ENCODE data around the gene JPT2. TPM values are rescaled to one million over a fixed set of nuclear protein-coding genes. Genes with fewer than 3 reads are reported as not detected.

Gene JPT2
- total RNA-seq, 1 experiment from 2014 or later: 200 TPM

- peak; percentile 31 for DNase-seq (ENCODE audit: low spot score)
- H3K27ac ChIP-seq (ENCODE audit: low read depth, low read length, poor library complexity, severe bottlenecking): peak overlapping the region; percentile 90
- ChIA-PET POLR2A (ENCODE audit: low non-redundant PET) (interaction anchor here (0.7 to 1.0 kb wide), 2 partner anchors 14 to 29 kb away, joined by 3 read pairs; no protein-coding TSS in a partner anchor), CTCF (interaction anchor here (1.4 kb wide), 1 partner anchor 27 kb away, joined by 6 read pairs; the partner anchor contains the start of gene MAPK8IP3)
- intact Hi-C loops (cut with micrococcal nuclease; ENCODE audit: unreplicated experiment): no loop called here
- peaks cover 19% of the 10 kb centered on the region for H3K36me3 ChIP-seq (ENCODE audit: insufficient read depth, low read length, poor library complexity, severe bottlenecking)
- H3K27me3 ChIP-seq (replicated peaks; ENCODE audit: insufficient read depth, low read depth, low read length, poor library complexity): no peaks in the 10 kb centered on the region
- peaks cover 18% of the 10 kb centered on the region for H3K4me1 ChIP-seq (ENCODE audit: insufficient read depth, low read length, poor library complexity, severe bottlenecking)
- no peak for TF ChIP-seq CTCF (conservative IDR thresholded peaks at IDR 0.05; ENCODE audit: low read depth, low read length)
- H3K9me3 ChIP-seq (ENCODE audit: low read depth, low read length, poor library complexity, severe bottlenecking): no peaks in the 10 kb centered on the region
- peak overlapping the region; percentile 87 for H3K4me3 ChIP-seq (ENCODE audit: low read depth, low read length, poor library complexity, severe bottlenecking)
- BruUV-seq (replicated peaks): TSS peak; percentile 53
These were observed 520 bp downstream of the JPT2 start for GRCh38 chr16:1678500-1679098.

- Histone ChIP-seq H3K27me3 (replicated peaks; ENCODE audit: insufficient read depth, low read depth, low read length, poor library complexity) (no peaks in the 10 kb centered on the region), H3K4me3 (ENCODE audit: low read depth, low read length, poor library complexity, severe bottlenecking) (no peak overlapping the region), H3K4me1 (ENCODE audit: insufficient read depth, low read length, poor library complexity, severe bottlenecking) (peaks cover 18% of the 10 kb centered on the region), H3K9me3 (ENCODE audit: low read depth, low read length, poor library complexity, severe bottlenecking) (no peaks in the 10 kb centered on the region), H3K36me3 (ENCODE audit: insufficient read depth, low read length, poor library complexity, severe bottlenecking) (peaks cover 25% of the 10 kb centered on the region), H3K27ac (ENCODE audit: low read depth, low read length, poor library complexity, severe bottlenecking) (no peak overlapping the region)
- no TSS peak for BruUV-seq (replicated peaks)
- ChIA-PET POLR2A (ENCODE audit: low non-redundant PET) (no interaction called here), CTCF (no interaction called here)
- intact Hi-C loops (cut with micrococcal nuclease; ENCODE audit: unreplicated experiment): no loop called here
- DNase-seq (ENCODE audit: low spot score): no peak
- TF ChIP-seq CTCF (conservative IDR thresholded peaks at IDR 0.05; ENCODE audit: low read depth, low read length) (no peak), EZH2 (IDR thresholded peaks at IDR 0.05; ENCODE audit: borderline replicate concordance, low read depth, low read length, poor library complexity, severe bottlenecking) (no peak)
These were observed 2.3 kb downstream of the JPT2 start for GRCh38 chr16:1680361-1680760.

GRCh38 chr16:1681032-1681431 is 3.0 kb downstream of the JPT2 start:
- POLR2A ChIA-PET (ENCODE audit: low non-redundant PET): no interaction called here
- no peak for DNase-seq (ENCODE audit: low spot score)
- intact Hi-C loops (cut with micrococcal nuclease; ENCODE audit: unreplicated experiment): no loop called here
- no peak overlapping the region for H3K27ac ChIP-seq (ENCODE audit: low read depth, low read length, poor library complexity, severe bottlenecking)
- H3K9me3 ChIP-seq (ENCODE audit: low read depth, low read length, poor library complexity, severe bottlenecking): no peaks in the 10 kb centered on the region
- no peaks in the 10 kb centered on the region for H3K27me3 ChIP-seq (replicated peaks; ENCODE audit: insufficient read depth, low read depth, low read length, poor library complexity)
- no peak overlapping the region for H3K4me3 ChIP-seq (ENCODE audit: low read depth, low read length, poor library complexity, severe bottlenecking)
- peaks cover 18% of the 10 kb centered on the region for H3K4me1 ChIP-seq (ENCODE audit: insufficient read depth, low read length, poor library complexity, severe bottlenecking)
- H3K36me3 ChIP-seq (ENCODE audit: insufficient read depth, low read length, poor library complexity, severe bottlenecking): peaks cover 25% of the 10 kb centered on the region
- TF ChIP-seq CTCF (conservative IDR thresholded peaks at IDR 0.05; ENCODE audit: low read depth, low read length): no peak
- TF ChIP-seq EZH2 (IDR thresholded peaks at IDR 0.05; ENCODE audit: borderline replicate concordance, low read depth, low read length, poor library complexity, severe bottlenecking): no peak
- BruUV-seq (replicated peaks): no TSS peak
- CTCF ChIA-PET: no interaction called here

Measured in A673 (cell line).